ENCODE data around the gene ADARB2. TPM values are rescaled to one million over a fixed set of nuclear protein-coding genes. Genes with fewer than 3 reads are reported as not detected.

Gene ADARB2
- total RNA-seq, 1 donor from 2014 or later = 0.80 TPM

DNA sequence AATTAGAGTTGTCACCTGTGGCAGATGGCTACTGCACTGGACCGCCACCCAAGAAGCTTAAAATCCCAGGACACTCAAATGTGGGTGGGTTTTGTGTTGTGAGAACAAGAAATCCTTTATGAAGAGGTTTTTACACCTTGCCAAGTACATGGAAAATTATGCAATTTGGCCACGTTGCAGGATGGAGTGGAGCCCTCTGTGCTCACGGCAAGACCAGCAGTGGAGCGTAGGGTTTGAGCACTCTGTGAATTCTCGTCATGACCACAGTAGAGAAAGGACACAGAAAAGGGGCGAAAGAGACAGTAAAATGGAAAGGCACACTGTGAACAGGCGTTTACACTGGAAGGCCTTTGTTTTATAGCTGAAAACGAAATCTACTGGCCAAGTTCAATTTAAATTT lies 222.6 kb downstream of the ADARB2 start:
- H3K4me3 ChIP-seq = no peak overlapping the region
- H3K27me3 ChIP-seq (ENCODE audit: low read depth) = no peaks in the 10 kb centered on the region
- no peaks in the 10 kb centered on the region for H3K9me3 ChIP-seq
- H3K27ac ChIP-seq = no peak overlapping the region
- H3K36me3 ChIP-seq = no peaks in the 10 kb centered on the region
- TF ChIP-seq, protein P1, sequence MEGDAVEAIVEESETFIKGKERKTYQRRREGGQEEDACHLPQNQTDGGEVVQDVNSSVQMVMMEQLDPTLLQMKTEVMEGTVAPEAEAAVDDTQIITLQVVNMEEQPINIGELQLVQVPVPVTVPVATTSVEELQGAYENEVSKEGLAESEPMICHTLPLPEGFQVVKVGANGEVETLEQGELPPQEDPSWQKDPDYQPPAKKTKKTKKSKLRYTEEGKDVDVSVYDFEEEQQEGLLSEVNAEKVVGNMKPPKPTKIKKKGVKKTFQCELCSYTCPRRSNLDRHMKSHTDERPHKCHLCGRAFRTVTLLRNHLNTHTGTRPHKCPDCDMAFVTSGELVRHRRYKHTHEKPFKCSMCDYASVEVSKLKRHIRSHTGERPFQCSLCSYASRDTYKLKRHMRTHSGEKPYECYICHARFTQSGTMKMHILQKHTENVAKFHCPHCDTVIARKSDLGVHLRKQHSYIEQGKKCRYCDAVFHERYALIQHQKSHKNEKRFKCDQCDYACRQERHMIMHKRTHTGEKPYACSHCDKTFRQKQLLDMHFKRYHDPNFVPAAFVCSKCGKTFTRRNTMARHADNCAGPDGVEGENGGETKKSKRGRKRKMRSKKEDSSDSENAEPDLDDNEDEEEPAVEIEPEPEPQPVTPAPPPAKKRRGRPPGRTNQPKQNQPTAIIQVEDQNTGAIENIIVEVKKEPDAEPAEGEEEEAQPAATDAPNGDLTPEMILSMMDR (IDR thresholded peaks at IDR 0.05) = no peak
- ATAC-seq (no peak), DNase-seq (no peak)
- intact Hi-C loops (cut with DNase I) = no loop called here
- H3K4me1 ChIP-seq = no peaks in the 10 kb centered on the region

DNA sequence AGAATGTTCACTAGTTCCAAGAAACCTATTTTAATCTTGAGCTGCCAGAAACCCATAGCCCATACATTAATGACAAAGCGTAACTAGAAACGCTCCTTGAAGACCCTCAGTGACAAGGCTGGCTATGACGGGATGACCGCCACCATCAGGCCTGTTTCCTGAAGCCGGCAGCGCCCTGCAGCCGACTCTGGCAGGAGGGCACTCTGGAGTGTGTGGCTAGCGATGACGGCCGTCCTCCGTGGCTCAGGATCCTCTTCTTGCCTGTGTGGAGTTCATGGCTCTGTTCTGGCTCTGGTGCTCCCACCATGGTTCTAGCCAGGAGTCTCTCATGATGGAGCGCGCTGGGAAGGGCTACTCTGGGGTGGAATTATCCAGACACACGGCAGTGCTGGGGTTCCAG lies 224.1 kb downstream of the ADARB2 start:
- no peak for ATAC-seq
- intact Hi-C loops (cut with DNase I) = no loop called here
- no peaks in the 10 kb centered on the region for H3K9me3 ChIP-seq
- TF ChIP-seq, protein P1 (IDR thresholded peaks at IDR 0.05) = no peak
- no peaks in the 10 kb centered on the region for H3K27me3 ChIP-seq (ENCODE audit: low read depth)
- H3K36me3 ChIP-seq = no peaks in the 10 kb centered on the region
- DNase-seq = no peak
- no peak overlapping the region for H3K27ac ChIP-seq
- H3K4me3 ChIP-seq = no peak overlapping the region
- H3K4me1 ChIP-seq = no peaks in the 10 kb centered on the region

DNA sequence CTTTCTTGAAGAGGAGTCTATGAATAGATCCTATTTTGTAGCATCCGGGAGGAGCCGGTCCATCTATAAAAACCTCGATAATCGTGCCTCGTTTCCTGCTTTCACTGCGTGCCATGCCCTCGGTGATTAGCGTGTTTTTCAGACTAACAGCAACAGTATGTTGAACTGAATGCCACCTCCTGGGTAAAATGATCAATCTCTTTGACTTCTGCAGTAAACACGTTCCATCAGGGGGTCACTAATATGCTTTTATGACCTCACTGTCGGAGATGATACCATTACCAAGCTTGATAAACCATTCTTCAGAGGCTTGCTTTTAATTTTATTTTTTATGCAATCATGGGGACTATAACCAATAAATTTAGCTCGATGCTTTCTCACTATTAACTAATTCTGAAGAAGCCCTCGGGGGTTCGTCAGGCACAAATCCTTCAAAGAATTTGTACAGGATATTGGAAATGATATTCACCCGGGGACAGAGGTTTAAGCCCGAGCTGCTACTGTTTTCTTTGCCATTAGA lies 228.3 kb downstream of the ADARB2 start:
- no peak for DNase-seq
- H3K4me1 ChIP-seq = no peaks in the 10 kb centered on the region
- H3K27ac ChIP-seq = no peak overlapping the region
- ATAC-seq = no peak
- no peak overlapping the region for H3K4me3 ChIP-seq
- TF ChIP-seq, protein P1 (IDR thresholded peaks at IDR 0.05) = no peak
- H3K36me3 ChIP-seq = no peaks in the 10 kb centered on the region
- intact Hi-C loops (cut with DNase I) = no loop called here
- no peaks in the 10 kb centered on the region for H3K27me3 ChIP-seq (ENCODE audit: low read depth)
- H3K9me3 ChIP-seq = no peaks in the 10 kb centered on the region

DNA sequence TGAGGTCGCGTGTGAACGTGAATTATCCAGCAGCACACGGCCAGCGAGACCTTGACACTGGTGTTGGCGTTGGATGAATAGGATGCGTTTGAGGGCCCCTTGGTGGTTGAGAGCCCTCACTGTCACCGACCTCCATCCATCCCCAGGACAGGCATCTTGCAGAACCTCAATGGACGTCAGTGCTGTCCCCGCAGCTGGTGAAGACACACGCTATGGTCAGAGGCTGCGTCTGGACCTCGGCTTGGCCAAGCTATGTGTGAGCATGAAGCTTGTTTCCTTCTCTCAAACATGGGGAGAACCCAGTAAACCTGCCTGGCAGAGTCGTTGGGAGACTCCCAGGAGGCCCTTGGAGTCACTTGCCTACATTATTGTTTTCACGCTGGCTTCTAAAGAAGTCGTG lies 229.2 kb downstream of the ADARB2 start:
- TF ChIP-seq, protein P1 (IDR thresholded peaks at IDR 0.05) = no peak
- no peak overlapping the region for H3K27ac ChIP-seq
- intact Hi-C loops (cut with DNase I) = no loop called here
- ATAC-seq (no peak), DNase-seq (no peak)
- no peak overlapping the region for H3K4me3 ChIP-seq
- H3K4me1 ChIP-seq = no peaks in the 10 kb centered on the region
- no peaks in the 10 kb centered on the region for H3K27me3 ChIP-seq (ENCODE audit: low read depth)
- H3K36me3 ChIP-seq = no peaks in the 10 kb centered on the region
- no peaks in the 10 kb centered on the region for H3K9me3 ChIP-seq

DNA sequence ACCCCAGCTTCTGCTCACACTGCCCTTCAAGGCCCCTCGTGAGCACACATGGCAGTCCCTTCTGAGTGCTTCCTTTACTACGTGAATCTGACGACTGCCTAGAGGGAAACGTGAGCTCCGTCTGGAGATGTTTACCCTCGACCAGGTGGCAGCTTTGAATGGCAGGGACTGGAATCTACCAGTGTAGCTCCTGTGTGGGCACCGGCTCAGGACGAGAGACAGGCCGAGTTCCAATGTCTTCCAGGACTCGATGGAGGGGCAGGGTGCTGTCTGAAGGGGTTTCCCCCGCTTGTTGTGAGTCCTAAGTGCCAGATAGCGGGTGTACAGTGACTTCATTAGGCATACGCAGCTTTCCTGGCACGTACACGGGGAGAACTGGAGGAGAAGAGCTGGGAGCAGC lies 229.9 kb downstream of the ADARB2 start:
- intact Hi-C loops (cut with DNase I) = no loop called here
- Histone ChIP-seq H3K27me3 (ENCODE audit: low read depth) (no peaks in the 10 kb centered on the region), H3K9me3 (no peaks in the 10 kb centered on the region), H3K4me1 (no peaks in the 10 kb centered on the region), H3K4me3 (no peak overlapping the region), H3K36me3 (no peaks in the 10 kb centered on the region), H3K27ac (no peak overlapping the region)
- no peak for ATAC-seq
- DNase-seq = no peak
- TF ChIP-seq, protein P1 (IDR thresholded peaks at IDR 0.05) = no peak

DNA sequence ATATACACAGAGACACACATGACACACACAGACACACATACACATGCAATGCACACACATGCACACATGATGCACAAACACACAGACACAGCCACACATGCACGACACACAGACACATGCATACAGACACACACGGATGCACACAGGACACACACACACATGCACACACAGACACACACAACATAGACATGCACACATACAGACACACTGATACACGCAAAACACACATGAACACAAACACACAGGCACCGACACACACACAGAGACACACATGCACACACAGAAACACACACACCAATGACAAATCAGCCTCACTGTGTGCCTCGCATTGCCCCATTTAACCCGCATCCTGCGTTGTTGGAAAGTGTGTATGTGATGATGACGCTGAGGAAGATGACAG lies 232.4 kb downstream of the ADARB2 start:
- no peaks in the 10 kb centered on the region for H3K9me3 ChIP-seq
- ATAC-seq = no peak
- no peak overlapping the region for H3K4me3 ChIP-seq
- H3K36me3 ChIP-seq = no peaks in the 10 kb centered on the region
- H3K27me3 ChIP-seq (ENCODE audit: low read depth) = no peaks in the 10 kb centered on the region
- DNase-seq = no peak
- intact Hi-C loops (cut with DNase I) = no loop called here
- no peaks in the 10 kb centered on the region for H3K4me1 ChIP-seq
- no peak overlapping the region for H3K27ac ChIP-seq
- TF ChIP-seq, protein P1 (IDR thresholded peaks at IDR 0.05) = no peak
